GM12801 (cell line): Measurements from ENCODE around the gene PHACTR4.

ENCODE experiments used
- CTCF ChIP-seq: IDR thresholded peaks from one replicate; pipeline ENCODE4 v1.5.1; 2011; ENCODE audit warnings: control low read depth; ENCODE audit not compliant: insufficient read length; ENCODE audit errors: extremely low read depth

Gene PHACTR4

GRCh38 chr1:28449904-28450303 lies 80.4 kb downstream of the PHACTR4 start:
- TF ChIP-seq CTCF, result no peak

- no peak for TF ChIP-seq CTCF
These were observed 81.0 kb downstream of the PHACTR4 start for GRCh38 chr1:28450561-28450960.

GRCh38 chr1:28451011-28451410 lies 81.5 kb downstream of the PHACTR4 start:
- TF ChIP-seq CTCF, result no peak

- TF ChIP-seq CTCF, result no peak
These were observed 86.5 kb downstream of the PHACTR4 start for GRCh38 chr1:28456078-28456477.

GRCh38 chr1:28457678-28458077 lies 88.1 kb downstream of the PHACTR4 start:
- no peak for TF ChIP-seq CTCF

GRCh38 chr1:28458237-28459228 lies 89.0 kb downstream of the PHACTR4 start:
- TF ChIP-seq CTCF, result no peak

GRCh38 chr1:28466226-28466778 lies 96.8 kb downstream of the PHACTR4 start:
- no peak for TF ChIP-seq CTCF
